Measurements from ENCODE around the gene LRBA. TPM values are rescaled to one million over a fixed set of nuclear protein-coding genes. Genes with fewer than 3 reads are reported as not detected.
A peak's percentile ranks its signal among the peaks of the same experiment; 100 is the strongest.

LRBA gene
- total RNA-seq, 1 experiment from 2014 or later = 14.4 TPM

GRCh38 chr4:150316332-150317205 lies 698.5 kb downstream of the LRBA start:
- Histone ChIP-seq H3K36me3 (no peaks in the 10 kb centered on the region), H3K9me3 (replicated peaks) (no peaks in the 10 kb centered on the region), H3K4me1 (replicated peaks) (peaks cover 7% of the 10 kb centered on the region), H3K4me3 (no peak overlapping the region), H3K27me3 (replicated peaks) (no peaks in the 10 kb centered on the region), H3K27ac (no peak overlapping the region)
- DNase-seq (ENCODE audit: low read depth in 1 of 2, low spot score in 2 of 2) = no peak

DNA sequence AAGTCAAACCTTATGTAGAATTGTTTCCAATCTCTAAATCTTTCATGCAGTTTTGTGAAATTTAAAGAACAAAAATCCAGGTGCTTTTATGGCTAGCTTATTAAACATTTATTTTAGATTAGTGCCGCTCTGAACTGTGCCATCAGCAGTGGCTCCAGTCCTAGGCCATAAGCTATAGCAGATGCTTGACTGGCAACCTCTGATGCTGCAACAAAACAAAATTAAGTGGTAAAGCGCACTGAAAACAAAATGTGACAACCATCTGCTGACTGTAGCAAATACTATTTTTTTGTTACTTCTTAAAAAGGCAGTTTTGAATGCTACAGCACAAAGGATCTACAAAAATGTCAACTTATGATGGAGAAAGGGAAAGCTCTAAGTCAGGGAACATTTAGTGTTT lies 699.4 kb downstream of the LRBA start:
- Histone ChIP-seq H3K27ac (no peak overlapping the region), H3K9me3 (replicated peaks) (no peaks in the 10 kb centered on the region), H3K27me3 (replicated peaks) (no peaks in the 10 kb centered on the region), H3K4me1 (replicated peaks) (peaks cover 12% of the 10 kb centered on the region), H3K36me3 (no peaks in the 10 kb centered on the region), H3K4me3 (no peak overlapping the region)
- no peak for DNase-seq (ENCODE audit: low read depth in 1 of 2, low spot score in 2 of 2)

GRCh38 chr4:150315175-150315574 lies 699.9 kb downstream of the LRBA start:
- Histone ChIP-seq H3K4me3 (no peak overlapping the region), H3K27ac (no peak overlapping the region), H3K36me3 (no peaks in the 10 kb centered on the region), H3K9me3 (replicated peaks) (no peaks in the 10 kb centered on the region), H3K4me1 (replicated peaks) (peaks cover 17% of the 10 kb centered on the region), H3K27me3 (replicated peaks) (no peaks in the 10 kb centered on the region)
- DNase-seq (ENCODE audit: low read depth in 1 of 2, low spot score in 2 of 2) = no peak

DNA sequence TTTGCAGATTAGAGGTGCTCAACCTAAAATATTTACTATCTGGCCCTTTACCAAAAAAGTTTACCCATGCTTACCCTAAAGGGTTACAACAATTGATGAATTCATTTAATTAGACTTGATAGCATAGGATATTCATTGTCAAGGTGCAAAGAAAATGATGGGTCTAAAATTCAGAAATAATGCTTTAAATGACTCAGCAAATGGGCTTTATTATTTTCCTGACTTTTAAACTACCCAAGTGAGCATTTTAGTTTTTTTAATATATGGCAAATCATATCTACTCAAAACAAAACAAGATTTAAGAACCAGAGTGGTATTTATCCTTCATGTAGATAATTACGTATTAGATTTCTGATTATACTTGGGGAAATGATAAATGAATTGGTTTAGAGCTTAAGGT lies 701.1 kb downstream of the LRBA start:
- H3K27ac ChIP-seq = no peak overlapping the region
- no peaks in the 10 kb centered on the region for H3K36me3 ChIP-seq

GRCh38 chr4:150310159-150310895 lies 704.8 kb downstream of the LRBA start:
- no peaks in the 10 kb centered on the region for H3K36me3 ChIP-seq
- DNase-seq (ENCODE audit: low read depth in 1 of 2, low spot score in 2 of 2) = peak in 1 of 2 experiments; percentile 33
- H3K27me3 ChIP-seq (replicated peaks) = no peaks in the 10 kb centered on the region
- no peaks in the 10 kb centered on the region for H3K9me3 ChIP-seq (replicated peaks)
- H3K27ac ChIP-seq = no peak overlapping the region
- H3K4me1 ChIP-seq (replicated peaks) = peaks cover 40% of the 10 kb centered on the region
- H3K4me3 ChIP-seq = no peak overlapping the region

More for the DNA sequence above, 701.1 kb downstream of the LRBA start:
- H3K27me3 ChIP-seq (replicated peaks) = no peaks in the 10 kb centered on the region
- H3K4me1 ChIP-seq (replicated peaks) = peaks cover 24% of the 10 kb centered on the region
- H3K9me3 ChIP-seq (replicated peaks) = no peaks in the 10 kb centered on the region
- H3K4me3 ChIP-seq = no peak overlapping the region
- no peak for DNase-seq (ENCODE audit: low read depth in 1 of 2, low spot score in 2 of 2)

- Histone ChIP-seq H3K36me3 (no peaks in the 10 kb centered on the region), H3K27ac (peak overlapping the region; percentile 38; the same call in 1 of the 2 replicates), H3K9me3 (replicated peaks) (no peaks in the 10 kb centered on the region), H3K27me3 (replicated peaks) (no peaks in the 10 kb centered on the region), H3K4me3 (no peak overlapping the region), H3K4me1 (replicated peaks) (peaks cover 46% of the 10 kb centered on the region)
- DNase-seq (ENCODE audit: low read depth in 1 of 2, low spot score in 2 of 2) = peak; percentile 14 to 51
Measured at GRCh38 chr4:150308824-150309472, 706.1 kb downstream of the LRBA start.

DNA sequence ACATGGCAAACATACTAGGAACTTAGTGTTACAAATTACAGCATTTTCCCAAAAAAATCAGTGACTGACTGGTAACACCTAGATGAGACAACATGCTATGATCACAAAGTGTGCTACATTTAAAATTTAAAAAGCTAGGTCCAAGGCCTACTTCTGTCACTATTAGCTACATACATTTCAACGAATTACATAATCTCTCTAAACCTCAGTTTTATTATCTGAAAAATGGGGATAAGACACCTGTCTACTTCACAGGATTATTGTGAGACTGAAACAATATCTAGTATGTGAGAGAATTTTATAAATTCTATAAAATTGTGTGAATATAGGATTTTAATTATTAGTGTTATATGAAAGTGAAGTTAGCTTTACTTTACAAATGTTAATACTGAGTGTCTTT lies 708.4 kb downstream of the LRBA start:
- Histone ChIP-seq H3K27me3 (replicated peaks) (no peaks in the 10 kb centered on the region), H3K9me3 (replicated peaks) (no peaks in the 10 kb centered on the region), H3K4me3 (no peak overlapping the region), H3K27ac (no peak overlapping the region), H3K4me1 (replicated peaks) (peaks cover 51% of the 10 kb centered on the region), H3K36me3 (no peaks in the 10 kb centered on the region)
- no peak for DNase-seq (ENCODE audit: low read depth in 1 of 2, low spot score in 2 of 2)

DNA sequence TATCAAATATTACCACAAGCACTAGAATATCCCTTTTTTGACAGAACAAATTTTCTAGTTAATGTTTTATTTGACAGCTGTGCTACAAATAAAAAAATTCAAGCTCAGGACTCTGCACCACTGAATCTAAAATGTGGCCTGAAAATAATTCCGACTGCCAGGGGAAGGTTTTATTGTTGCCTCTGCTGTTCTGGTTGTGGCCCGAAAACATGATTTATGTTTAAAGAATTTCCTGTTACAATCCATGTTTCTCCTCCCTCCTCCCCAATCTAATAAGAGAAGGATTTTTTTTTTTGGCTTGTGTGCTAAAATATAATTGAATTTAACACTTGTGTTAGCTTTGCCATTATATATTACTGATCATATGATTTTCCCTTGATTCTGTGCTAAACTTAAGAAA lies 709.1 kb downstream of the LRBA start:
- peaks cover 50% of the 10 kb centered on the region for H3K4me1 ChIP-seq (replicated peaks)
- H3K4me3 ChIP-seq = no peak overlapping the region
- H3K9me3 ChIP-seq (replicated peaks) = no peaks in the 10 kb centered on the region
- peak in 1 of 2 experiments; percentile 51 for DNase-seq (ENCODE audit: low read depth in 1 of 2, low spot score in 2 of 2)
- peak overlapping the region; percentile 37 for H3K27ac ChIP-seq
- no peaks in the 10 kb centered on the region for H3K36me3 ChIP-seq
- H3K27me3 ChIP-seq (replicated peaks) = no peaks in the 10 kb centered on the region

GRCh38 chr4:150302553-150302952 lies 712.5 kb downstream of the LRBA start:
- Histone ChIP-seq H3K36me3 (no peaks in the 10 kb centered on the region), H3K4me3 (no peak overlapping the region), H3K27me3 (replicated peaks) (no peaks in the 10 kb centered on the region), H3K27ac (no peak overlapping the region), H3K9me3 (replicated peaks) (no peaks in the 10 kb centered on the region), H3K4me1 (replicated peaks) (peaks cover 25% of the 10 kb centered on the region)
- peak; percentile 59 to 63 for DNase-seq (ENCODE audit: low read depth in 1 of 2, low spot score in 2 of 2)

GRCh38 chr4:150299816-150300215 lies 715.3 kb downstream of the LRBA start:
- peaks cover 6% of the 10 kb centered on the region for H3K4me1 ChIP-seq (replicated peaks)
- H3K36me3 ChIP-seq = no peaks in the 10 kb centered on the region
- H3K27ac ChIP-seq = no peak overlapping the region
- H3K4me3 ChIP-seq = no peak overlapping the region
- no peaks in the 10 kb centered on the region for H3K27me3 ChIP-seq (replicated peaks)
- DNase-seq (ENCODE audit: low read depth in 1 of 2, low spot score in 2 of 2) = no peak
- H3K9me3 ChIP-seq (replicated peaks) = no peaks in the 10 kb centered on the region

DNA sequence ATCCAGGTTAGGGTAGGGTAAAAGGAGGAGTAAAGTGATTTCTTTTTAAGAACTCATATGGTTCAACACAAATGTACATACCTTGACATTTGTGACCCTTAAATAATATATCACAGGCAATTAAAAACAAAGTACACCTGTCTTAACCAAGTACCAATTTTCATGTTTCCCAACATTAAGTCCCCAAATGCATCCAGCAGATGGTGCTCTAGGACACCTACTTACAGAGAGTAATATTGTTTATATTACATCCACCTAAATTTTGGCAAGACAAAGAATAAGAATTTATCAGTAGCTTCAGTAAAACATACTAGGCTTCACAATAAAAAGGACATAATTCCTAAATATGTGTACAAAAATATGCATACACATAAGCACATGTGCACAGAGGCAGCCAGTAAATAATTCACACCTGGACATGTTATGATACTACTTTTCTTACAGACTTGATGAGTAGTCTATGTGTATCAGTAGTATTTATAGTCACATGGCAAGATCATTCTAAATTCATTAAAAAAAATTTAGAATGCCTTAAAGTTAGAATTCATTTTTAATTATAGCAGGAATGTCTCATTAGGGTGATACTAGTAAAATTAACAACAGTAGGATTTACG lies 717.1 kb downstream of the LRBA start:
- Histone ChIP-seq H3K4me3 (no peak overlapping the region), H3K4me1 (replicated peaks) (peaks cover 5% of the 10 kb centered on the region), H3K27me3 (replicated peaks) (no peaks in the 10 kb centered on the region), H3K36me3 (no peaks in the 10 kb centered on the region), H3K27ac (no peak overlapping the region), H3K9me3 (replicated peaks) (no peaks in the 10 kb centered on the region)
- peak; percentile 40 to 47 for DNase-seq (ENCODE audit: low read depth in 1 of 2, low spot score in 2 of 2)

DNA sequence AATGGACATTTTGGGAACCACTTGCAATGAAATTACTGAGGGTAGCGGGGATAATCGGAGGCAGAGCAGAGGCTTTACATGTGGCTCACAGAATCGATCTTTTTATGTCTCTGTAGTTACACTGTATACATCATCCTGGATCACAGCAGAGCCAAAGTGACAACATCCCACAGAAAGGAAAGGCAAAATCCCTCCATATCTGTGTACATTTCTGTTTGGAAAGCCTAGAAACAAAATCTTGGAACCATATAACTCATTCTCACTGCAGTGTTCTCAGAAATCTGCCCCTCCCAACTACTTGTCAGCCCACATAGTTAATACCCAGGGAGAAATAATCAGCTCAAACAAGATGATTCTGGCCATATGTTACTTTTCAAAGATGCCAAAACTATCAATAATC lies 725.2 kb downstream of the LRBA start:
- H3K36me3 ChIP-seq = no peaks in the 10 kb centered on the region
- H3K4me3 ChIP-seq = no peak overlapping the region
- DNase-seq (ENCODE audit: low read depth in 1 of 2, low spot score in 2 of 2) = no peak
- no peaks in the 10 kb centered on the region for H3K4me1 ChIP-seq (replicated peaks)
- H3K9me3 ChIP-seq (replicated peaks) = no peaks in the 10 kb centered on the region
- H3K27me3 ChIP-seq (replicated peaks) = no peaks in the 10 kb centered on the region
- H3K27ac ChIP-seq = no peak overlapping the region

DNA sequence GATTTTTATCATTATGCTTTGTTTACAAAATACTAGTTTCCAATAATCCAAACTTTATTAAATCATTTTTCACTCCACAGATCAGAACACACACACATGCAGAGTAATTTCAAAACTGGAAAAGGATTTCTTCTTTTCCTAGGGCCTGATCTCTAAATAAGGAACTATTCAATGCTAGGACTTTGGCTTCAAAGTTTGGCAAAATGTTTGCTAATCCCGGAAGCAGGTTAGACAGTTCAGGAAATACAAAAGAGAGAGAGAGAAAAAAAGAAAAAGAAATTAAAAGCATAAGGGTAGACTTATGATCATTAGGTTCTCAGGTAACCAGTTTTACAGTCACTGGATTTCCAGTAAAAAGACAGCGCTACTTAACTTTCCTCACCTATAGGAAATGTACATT lies 725.9 kb downstream of the LRBA start:
- H3K27me3 ChIP-seq (replicated peaks) = no peaks in the 10 kb centered on the region
- no peak for DNase-seq (ENCODE audit: low read depth in 1 of 2, low spot score in 2 of 2)
- H3K4me1 ChIP-seq (replicated peaks) = peaks cover under 1% of the 10 kb centered on the region; the same call in 1 of the 2 replicates
- H3K27ac ChIP-seq = no peak overlapping the region
- no peaks in the 10 kb centered on the region for H3K36me3 ChIP-seq
- H3K9me3 ChIP-seq (replicated peaks) = no peaks in the 10 kb centered on the region
- H3K4me3 ChIP-seq = no peak overlapping the region
